ENCODE measurements around the gene ADAMTS17. TPM values are rescaled to one million over a fixed set of nuclear protein-coding genes. Genes with fewer than 3 reads are reported as not detected.

ADAMTS17 gene
- total RNA-seq, 1 donor from 2014 or later: 3.4 TPM

DNA sequence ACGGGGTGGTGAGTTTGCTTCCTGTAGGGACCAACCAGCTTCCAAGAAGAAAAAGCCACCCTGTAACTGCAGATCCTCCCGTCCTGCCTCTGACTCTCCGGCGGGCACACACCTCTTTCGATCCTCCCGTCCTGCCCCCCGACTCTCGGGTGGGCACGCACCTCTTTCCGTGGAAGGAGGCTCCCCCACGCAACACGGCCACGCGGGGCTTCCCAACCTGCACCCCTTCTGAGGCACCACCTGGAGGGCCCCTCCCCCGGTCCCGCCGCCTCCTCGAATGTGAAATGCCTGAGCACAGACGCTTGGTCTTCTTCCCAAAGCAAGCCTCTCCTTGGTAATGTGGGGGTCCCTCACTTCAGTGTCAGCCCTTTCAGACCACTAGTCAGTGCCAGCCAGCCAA is 7.3 kb downstream of the ADAMTS17 start:
- no peaks in the 10 kb centered on the region for H3K9me3 Mint-ChIP-seq (ENCODE audit: low read depth)
- peaks cover 11% of the 10 kb centered on the region for H3K4me1 Mint-ChIP-seq (ENCODE audit: low read depth)
- TF ChIP-seq, protein P1, sequence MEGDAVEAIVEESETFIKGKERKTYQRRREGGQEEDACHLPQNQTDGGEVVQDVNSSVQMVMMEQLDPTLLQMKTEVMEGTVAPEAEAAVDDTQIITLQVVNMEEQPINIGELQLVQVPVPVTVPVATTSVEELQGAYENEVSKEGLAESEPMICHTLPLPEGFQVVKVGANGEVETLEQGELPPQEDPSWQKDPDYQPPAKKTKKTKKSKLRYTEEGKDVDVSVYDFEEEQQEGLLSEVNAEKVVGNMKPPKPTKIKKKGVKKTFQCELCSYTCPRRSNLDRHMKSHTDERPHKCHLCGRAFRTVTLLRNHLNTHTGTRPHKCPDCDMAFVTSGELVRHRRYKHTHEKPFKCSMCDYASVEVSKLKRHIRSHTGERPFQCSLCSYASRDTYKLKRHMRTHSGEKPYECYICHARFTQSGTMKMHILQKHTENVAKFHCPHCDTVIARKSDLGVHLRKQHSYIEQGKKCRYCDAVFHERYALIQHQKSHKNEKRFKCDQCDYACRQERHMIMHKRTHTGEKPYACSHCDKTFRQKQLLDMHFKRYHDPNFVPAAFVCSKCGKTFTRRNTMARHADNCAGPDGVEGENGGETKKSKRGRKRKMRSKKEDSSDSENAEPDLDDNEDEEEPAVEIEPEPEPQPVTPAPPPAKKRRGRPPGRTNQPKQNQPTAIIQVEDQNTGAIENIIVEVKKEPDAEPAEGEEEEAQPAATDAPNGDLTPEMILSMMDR (IDR thresholded peaks at IDR 0.05): no peak
- H3K27me3 Mint-ChIP-seq (ENCODE audit: low read depth): no peaks in the 10 kb centered on the region
- H3K27ac Mint-ChIP-seq (ENCODE audit: unreplicated experiment): no peak overlapping the region
- peak; percentile 94 for DNase-seq (ENCODE audit: low spot score)
- H3K4me3 Mint-ChIP-seq (ENCODE audit: unreplicated experiment): no peak overlapping the region
- H3K36me3 Mint-ChIP-seq (ENCODE audit: low read depth): no peaks in the 10 kb centered on the region

DNA sequence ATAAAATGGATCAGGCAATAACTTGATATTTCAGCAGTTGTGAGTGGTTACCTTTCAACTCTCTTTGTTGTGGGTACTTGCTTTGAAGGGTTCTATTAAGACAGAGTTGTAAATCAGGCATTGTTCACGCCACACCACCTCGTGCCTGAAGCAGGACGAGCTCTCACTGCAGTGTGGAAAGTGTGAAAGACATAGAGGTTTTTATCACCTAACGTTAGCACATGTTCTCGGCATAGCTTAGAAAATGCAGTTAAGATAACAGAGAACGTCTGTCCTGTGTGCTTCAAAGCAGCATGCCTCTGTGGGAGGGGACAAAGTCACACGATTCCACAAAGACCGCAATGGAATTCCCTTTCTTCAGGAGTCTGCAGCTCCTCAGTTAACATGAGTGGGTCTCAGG is 7.8 kb downstream of the ADAMTS17 start:
- H3K4me3 Mint-ChIP-seq (ENCODE audit: unreplicated experiment): no peak overlapping the region
- no peak for DNase-seq (ENCODE audit: low spot score)
- H3K9me3 Mint-ChIP-seq (ENCODE audit: low read depth): no peaks in the 10 kb centered on the region
- no peak overlapping the region for H3K27ac Mint-ChIP-seq (ENCODE audit: unreplicated experiment)
- TF ChIP-seq, protein P1 (IDR thresholded peaks at IDR 0.05): no peak
- H3K36me3 Mint-ChIP-seq (ENCODE audit: low read depth): no peaks in the 10 kb centered on the region
- H3K27me3 Mint-ChIP-seq (ENCODE audit: low read depth): no peaks in the 10 kb centered on the region
- H3K4me1 Mint-ChIP-seq (ENCODE audit: low read depth): peaks cover 7% of the 10 kb centered on the region

DNA sequence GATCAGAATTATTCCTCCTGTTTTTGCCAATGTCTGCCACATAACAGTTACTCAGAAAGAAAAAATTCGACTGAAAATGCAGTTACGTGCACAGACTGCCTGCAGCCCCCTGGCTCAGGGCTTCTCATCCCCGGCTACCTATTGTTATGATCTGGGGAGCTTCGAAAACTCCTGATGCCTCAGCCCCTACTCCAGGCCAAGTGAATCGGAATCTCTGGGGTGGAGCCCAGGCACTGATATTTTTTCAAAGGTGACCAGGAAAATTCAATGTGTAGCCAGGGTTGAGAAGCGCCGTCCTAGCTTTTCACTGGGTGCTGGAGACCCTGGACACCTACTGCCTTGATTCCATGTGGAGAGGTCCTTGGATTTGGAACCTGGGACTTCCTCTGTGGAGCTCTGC is 8.5 kb downstream of the ADAMTS17 start:
- no peaks in the 10 kb centered on the region for H3K9me3 Mint-ChIP-seq (ENCODE audit: low read depth)
- H3K36me3 Mint-ChIP-seq (ENCODE audit: low read depth): no peaks in the 10 kb centered on the region
- H3K27ac Mint-ChIP-seq (ENCODE audit: unreplicated experiment): no peak overlapping the region
- TF ChIP-seq, protein P1 (IDR thresholded peaks at IDR 0.05): no peak
- no peaks in the 10 kb centered on the region for H3K27me3 Mint-ChIP-seq (ENCODE audit: low read depth)
- no peaks in the 10 kb centered on the region for H3K4me1 Mint-ChIP-seq (ENCODE audit: low read depth)
- H3K4me3 Mint-ChIP-seq (ENCODE audit: unreplicated experiment): no peak overlapping the region
- DNase-seq (ENCODE audit: low spot score): no peak

DNA sequence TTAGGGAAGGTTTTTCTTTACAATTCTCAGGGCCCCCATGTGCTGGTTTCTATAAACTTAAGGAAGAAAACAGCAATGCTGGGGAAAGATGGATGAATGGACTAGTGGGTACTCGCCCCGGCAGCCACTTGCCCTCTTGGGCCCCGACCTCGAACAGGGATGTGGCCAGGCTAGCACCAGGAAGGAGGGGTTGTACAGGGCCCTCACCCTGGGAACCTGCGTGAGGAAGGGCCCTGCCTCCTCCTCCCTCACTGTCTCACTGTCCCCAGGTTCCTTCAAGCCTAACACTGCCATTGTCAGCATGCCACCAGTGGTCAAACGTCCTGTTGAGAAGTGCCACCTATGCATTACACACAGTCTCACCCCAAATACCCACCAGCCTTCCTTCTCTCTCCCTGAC is 9.1 kb downstream of the ADAMTS17 start:
- Mint-ChIP-seq H3K4me3 (ENCODE audit: unreplicated experiment) (no peak overlapping the region), H3K27me3 (ENCODE audit: low read depth) (no peaks in the 10 kb centered on the region), H3K27ac (ENCODE audit: unreplicated experiment) (no peak overlapping the region), H3K4me1 (ENCODE audit: low read depth) (no peaks in the 10 kb centered on the region), H3K9me3 (ENCODE audit: low read depth) (no peaks in the 10 kb centered on the region), H3K36me3 (ENCODE audit: low read depth) (no peaks in the 10 kb centered on the region)
- TF ChIP-seq, protein P1 (IDR thresholded peaks at IDR 0.05): no peak
- peak; percentile 59 for DNase-seq (ENCODE audit: low spot score)

DNA sequence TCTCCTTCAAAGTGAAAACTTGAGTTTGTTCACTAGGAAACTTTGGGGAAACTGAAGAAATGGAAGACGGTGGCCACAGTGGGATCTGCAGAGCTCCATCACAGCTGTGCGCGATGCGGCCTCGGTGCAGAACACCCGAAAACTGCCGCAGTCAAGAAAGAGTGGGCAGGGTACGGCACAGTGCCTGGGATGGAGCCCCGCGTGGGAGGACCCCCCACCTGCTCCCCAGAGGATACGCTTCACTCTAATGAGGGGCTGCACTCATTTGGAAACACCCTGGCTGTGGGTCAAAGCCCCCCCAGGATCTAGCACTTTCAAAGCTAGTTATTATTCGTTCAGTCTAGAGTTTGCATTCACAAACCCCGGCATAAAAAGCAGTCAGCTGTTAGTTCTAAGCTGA is 9.5 kb downstream of the ADAMTS17 start:
- no peak overlapping the region for H3K27ac Mint-ChIP-seq (ENCODE audit: unreplicated experiment)
- H3K36me3 Mint-ChIP-seq (ENCODE audit: low read depth): no peaks in the 10 kb centered on the region
- H3K9me3 Mint-ChIP-seq (ENCODE audit: low read depth): no peaks in the 10 kb centered on the region
- DNase-seq (ENCODE audit: low spot score): peak; percentile 68
- H3K4me3 Mint-ChIP-seq (ENCODE audit: unreplicated experiment): no peak overlapping the region
- no peaks in the 10 kb centered on the region for H3K27me3 Mint-ChIP-seq (ENCODE audit: low read depth)
- TF ChIP-seq, protein P1 (IDR thresholded peaks at IDR 0.05): no peak
- no peaks in the 10 kb centered on the region for H3K4me1 Mint-ChIP-seq (ENCODE audit: low read depth)
